Fibroblast of pulmonary artery (primary cell): ENCODE results near the gene CTNNA2.

Experiments
- DNase-seq: peaks from one replicate; pipeline ENCODE4 v3.0.0-alpha.2; 2010; ENCODE audit warnings: low read depth
- H3K4me3 ChIP-seq: replicated peaks from 2 replicates; pipeline ENCODE4 v1.5.1; 2011; ENCODE audit warnings: low read depth, mild to moderate bottlenecking, control low read depth, low read length, moderate library complexity
- CTCF ChIP-seq: IDR thresholded peaks from 2 replicates; pipeline ENCODE4 v1.5.1; 2011; ENCODE audit warnings: mild to moderate bottlenecking, control low read depth, low read length, inconsistent platforms; ENCODE audit errors: missing control alignments

CTNNA2 gene

GRCh38 chr2:80624062-80624461, 1111.2 kb downstream of the CTNNA2 start:
- H3K4me3 ChIP-seq: no peak overlapping the region
- no peak for DNase-seq
- no peak for TF ChIP-seq CTCF

GRCh38 chr2:80634590-80634989, 1121.7 kb downstream of the CTNNA2 start:
- no peak for DNase-seq
- H3K4me3 ChIP-seq: no peak overlapping the region
- TF ChIP-seq CTCF: no peak

GRCh38 chr2:80638783-80639182, 1125.9 kb downstream of the CTNNA2 start:
- TF ChIP-seq CTCF: no peak
- no peak overlapping the region for H3K4me3 ChIP-seq
- no peak for DNase-seq

GRCh38 chr2:80642465-80642864, 1129.6 kb downstream of the CTNNA2 start:
- H3K4me3 ChIP-seq: no peak overlapping the region
- DNase-seq: no peak
- no peak for TF ChIP-seq CTCF

GRCh38 chr2:80643598-80643997, 1130.7 kb downstream of the CTNNA2 start:
- H3K4me3 ChIP-seq: no peak overlapping the region
- no peak for TF ChIP-seq CTCF
- no peak for DNase-seq

GRCh38 chr2:80651435-80651834, 1138.6 kb downstream of the CTNNA2 start:
- no peak overlapping the region for H3K4me3 ChIP-seq
- TF ChIP-seq CTCF: no peak
- no peak for DNase-seq

- no peak for DNase-seq
- TF ChIP-seq CTCF: no peak
- H3K4me3 ChIP-seq: no peak overlapping the region
These were observed 1142.4 kb downstream of the CTNNA2 start for GRCh38 chr2:80655265-80655664.
